GM23338 (cell line): ENCODE measurements around the gene OPRM1. TPM values are rescaled to one million over a fixed set of nuclear protein-coding genes. Genes with fewer than 3 reads are reported as not detected.

Experiments
- ATAC-seq: fragments of 200-7000 bp; cut with Tn5 transposase; 3 replicates; pipeline ENCODE4 v1.9.1; 2020
- DNase-seq: peaks from one replicate; pipeline ENCODE4 v3.0.0-alpha.2; 2015; ENCODE audit warnings: low spot score
- H2AFZ ChIP-seq: fragments of 200-600 bp; sonication (generic); 2 replicates; pipeline ENCODE4 v1.8.0; 2016; ENCODE audit warnings: antibody characterized with exemption, mild to moderate bottlenecking, moderate library complexity
- H3F3A ChIP-seq: fragments of 200-600 bp; sonication (generic); replicated peaks from 2 replicates; pipeline ENCODE4 v1.8.0; 2017; ENCODE audit warnings: antibody characterized with exemption, mixed run types, low read depth
- H3K27ac ChIP-seq: fragments of 200-600 bp; sonication (generic); 2 replicates; pipeline ENCODE4 v1.6.1; 2016; ENCODE audit warnings: low read depth
- H3K27me3 ChIP-seq: fragments of 200-600 bp; sonication (generic); 2 replicates; pipeline ENCODE4 v1.8.0; 2016; ENCODE audit warnings: mild to moderate bottlenecking, mixed run types, moderate library complexity; ENCODE audit not compliant: insufficient read depth
- H3K36me3 ChIP-seq: fragments of 200-600 bp; sonication (generic); 2 replicates; pipeline ENCODE4 v1.8.0; 2016; ENCODE audit warnings: mild to moderate bottlenecking; ENCODE audit not compliant: insufficient read depth
- H3K4me1 ChIP-seq: fragments of 200-600 bp; sonication (generic); 2 replicates; pipeline ENCODE4 v1.8.0; 2016; ENCODE audit warnings: mild to moderate bottlenecking, moderate library complexity; ENCODE audit not compliant: insufficient read depth
- H3K4me2 ChIP-seq: fragments of 200-600 bp; sonication (generic); 2 replicates; pipeline ENCODE4 v1.7.1; 2017; ENCODE audit warnings: mixed run types
- H3K4me3 ChIP-seq: fragments of 200-600 bp; sonication (generic); 2 replicates; pipeline ENCODE4 v1.6.1; 2016; ENCODE audit warnings: mixed run types
- H3K79me2 ChIP-seq: fragments of 200-600 bp; sonication (generic); replicated peaks from 2 replicates; pipeline ENCODE4 v1.8.0; 2017; ENCODE audit warnings: mild to moderate bottlenecking; ENCODE audit not compliant: insufficient read depth
- H3K9me2 ChIP-seq: fragments of 200-600 bp; sonication (generic); 2 replicates; pipeline ENCODE4 v1.8.0; 2017; ENCODE audit not compliant: insufficient read depth
- H4K20me1 ChIP-seq: fragments of 200-600 bp; sonication (generic); replicated peaks from 2 replicates; pipeline ENCODE4 v1.8.0; 2017; ENCODE audit warnings: mild to moderate bottlenecking; ENCODE audit not compliant: insufficient read depth
- H3K27ac Mint-ChIP-seq: 2 replicates; pipeline ENCODE4 v1.8.0; 2020; ENCODE audit warnings: inconsistent platforms, mild to moderate bottlenecking, moderate library complexity, mixed read lengths
- H3K27me3 Mint-ChIP-seq: 3 replicates; pipeline ENCODE4 v1.8.0; 2022; ENCODE audit warnings: low read depth, mild to moderate bottlenecking, moderate library complexity, mixed read lengths, inconsistent platforms; ENCODE audit not compliant: insufficient read depth, poor library complexity
- H3K36me3 Mint-ChIP-seq: 3 replicates; pipeline ENCODE4 v1.8.0; 2021; ENCODE audit warnings: low read depth, mild to moderate bottlenecking, inconsistent platforms, moderate library complexity, mixed read lengths
- H3K4me1 Mint-ChIP-seq: 3 replicates; pipeline ENCODE4 v1.8.0; 2020; ENCODE audit warnings: mild to moderate bottlenecking, inconsistent platforms, mixed read lengths
- H3K4me3 Mint-ChIP-seq: 3 replicates; pipeline ENCODE4 v1.8.0; 2021; ENCODE audit warnings: moderate library complexity, mild to moderate bottlenecking, inconsistent platforms, mixed read lengths
- H3K9me3 Mint-ChIP-seq: 3 replicates; pipeline ENCODE4 v1.8.0; 2020; ENCODE audit warnings: moderate library complexity, mild to moderate bottlenecking, inconsistent platforms, mixed read lengths
- CREB1 ChIP-seq: fragments of 250-450 bp; sonication (Bioruptor Pico); IDR thresholded peaks from 2 replicates; pipeline ENCODE4 v1.5.0; 2020; ENCODE audit warnings: low read depth, mild to moderate bottlenecking, moderate library complexity
- EZH2 ChIP-seq: fragments of 200-600 bp; sonication (generic); IDR thresholded peaks from one replicate; pipeline ENCODE4 v1.8.0; 2017; ENCODE audit warnings: antibody characterized with exemption, mild to moderate bottlenecking, low read depth; ENCODE audit not compliant: unreplicated experiment
- EZH2phosphoT487 ChIP-seq: fragments of 200-600 bp; sonication (generic); IDR thresholded peaks from one replicate; pipeline ENCODE4 v1.8.1; 2018; ENCODE audit warnings: antibody characterized with exemption; ENCODE audit not compliant: unreplicated experiment
- JUNB ChIP-seq: IDR thresholded peaks from one replicate; pipeline ENCODE4 v1.6.1; 2016; ENCODE audit warnings: antibody characterized with exemption; ENCODE audit not compliant: unreplicated experiment
- NANOG ChIP-seq: IDR thresholded peaks from 2 replicates; pipeline ENCODE4 v1.6.1; 2016; ENCODE audit warnings: antibody characterized with exemption, borderline replicate concordance
- POLR2AphosphoS5 ChIP-seq: IDR thresholded peaks from 2 replicates; pipeline ENCODE4 v1.6.1; 2016; ENCODE audit warnings: antibody characterized with exemption, low read depth
- STAT1 ChIP-seq: IDR thresholded peaks from one replicate; pipeline ENCODE4 v1.6.1; 2016; ENCODE audit warnings: antibody characterized with exemption; ENCODE audit not compliant: unreplicated experiment
- ZNF114 ChIP-seq: fragments of 250-450 bp; sonication (Bioruptor Pico); IDR thresholded peaks from 2 replicates; pipeline ENCODE4 v1.5.0; 2020; ENCODE audit warnings: mild to moderate bottlenecking, moderate library complexity
- ZNF331 ChIP-seq: fragments of 250-450 bp; sonication (Bioruptor Pico); IDR thresholded peaks from 2 replicates; pipeline ENCODE4 v1.5.0; 2020; ENCODE audit warnings: low read depth, mild to moderate bottlenecking, moderate library complexity
- polyA plus RNA-seq: library from polyadenylated mRNA; unstranded; fragments of >200 nt; fragmentation: Nextera tagmentation; extraction: Ambion mirVana; gene quantifications from 2 replicates; pipeline ENCODE4 v1.2.1, GENCODE V29; 2016
- total RNA-seq: library from RNA; depleted of rRNA; stranded (reverse); fragments of >200 nt; shearing (Covaris generic); gene quantifications from 2 replicates; pipeline ENCODE4 v1.2.3, GENCODE V29; 2014
- TF ChIP-seq, protein P1 (sequence below): IDR thresholded peaks from one replicate; pipeline ENCODE4 v1.6.1; 2018; ENCODE audit warnings: antibody characterized with exemption; ENCODE audit not compliant: unreplicated experiment
- TF ChIP-seq, protein P2 (sequence below): IDR thresholded peaks from 2 replicates; pipeline ENCODE4 v1.6.1; 2016; ENCODE audit warnings: antibody characterized with exemption
- TF ChIP-seq, protein P3 (sequence below): fragments of 250-450 bp; sonication (Bioruptor Pico); IDR thresholded peaks from 2 replicates; pipeline ENCODE4 v1.5.0; 2020; ENCODE audit warnings: mild to moderate bottlenecking, moderate library complexity
- TF ChIP-seq, protein P4 (sequence below), 2 experiments: fragments of 200-600 bp in 1 of 2; sonication (generic) in 1 of 2; conservative IDR thresholded peaks; 2 replicates each; pipeline versions ENCODE4 v1.5.1 to v1.6.1; 2016 to 2017; ENCODE audit warnings: antibody characterized with exemption in 2 of 2, low read depth in 2 of 2, mild to moderate bottlenecking in 2 of 2, moderate library complexity in 1 of 2

The OPRM1 gene
- total and polyA plus RNA-seq, 2 experiments from 2014 or later = 0.52 TPM; not detected in 1

DNA sequence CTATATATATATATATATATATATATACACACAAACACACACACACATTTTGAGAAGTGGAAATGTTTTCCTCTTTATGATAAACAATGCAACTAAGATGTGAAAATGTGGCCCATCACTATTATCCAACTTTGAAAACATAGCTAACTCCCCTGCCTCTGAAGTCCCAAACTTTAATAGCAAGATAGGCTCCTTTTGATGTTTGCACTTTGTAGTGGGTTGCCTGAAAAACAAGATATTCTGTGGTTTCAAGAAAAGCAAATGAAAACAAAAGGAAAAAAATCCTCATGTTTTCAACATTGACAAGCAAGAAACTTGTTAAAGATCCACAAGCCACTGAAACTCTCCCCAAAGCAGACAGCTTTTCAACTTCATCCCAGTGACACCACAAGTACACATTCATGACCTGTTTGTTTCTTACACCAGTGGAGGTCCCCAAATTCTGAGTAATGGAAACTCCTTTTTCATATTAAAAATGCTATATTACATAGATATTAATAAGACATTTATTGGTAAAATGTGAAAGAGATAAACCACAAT, 227.6 kb downstream of the OPRM1 start:
- H3K36me3 ChIP-seq = no peaks in the 10 kb centered on the region
- peaks cover 18% of the 10 kb centered on the region for H3K9me3 Mint-ChIP-seq
- H3K27ac Mint-ChIP-seq = no peak overlapping the region
- no peak overlapping the region for H3K4me3 ChIP-seq
- ATAC-seq (no peak), DNase-seq (no peak)
- H3K4me1 ChIP-seq = no peaks in the 10 kb centered on the region
- H3K4me2 ChIP-seq = no peak overlapping the region
- no peak overlapping the region for H3K27ac ChIP-seq
- H3K27me3 ChIP-seq = no peaks in the 10 kb centered on the region
- TF ChIP-seq ZNF114 (CRISPR knock-in tag) (no peak), EZH2phosphoT487 (no peak), NANOG (no peak), CREB1 (no peak), POLR2AphosphoS5 (no peak), STAT1 (no peak), JUNB (no peak), EZH2 (no peak), ZNF331 (no peak)
- TF ChIP-seq, protein P1, sequence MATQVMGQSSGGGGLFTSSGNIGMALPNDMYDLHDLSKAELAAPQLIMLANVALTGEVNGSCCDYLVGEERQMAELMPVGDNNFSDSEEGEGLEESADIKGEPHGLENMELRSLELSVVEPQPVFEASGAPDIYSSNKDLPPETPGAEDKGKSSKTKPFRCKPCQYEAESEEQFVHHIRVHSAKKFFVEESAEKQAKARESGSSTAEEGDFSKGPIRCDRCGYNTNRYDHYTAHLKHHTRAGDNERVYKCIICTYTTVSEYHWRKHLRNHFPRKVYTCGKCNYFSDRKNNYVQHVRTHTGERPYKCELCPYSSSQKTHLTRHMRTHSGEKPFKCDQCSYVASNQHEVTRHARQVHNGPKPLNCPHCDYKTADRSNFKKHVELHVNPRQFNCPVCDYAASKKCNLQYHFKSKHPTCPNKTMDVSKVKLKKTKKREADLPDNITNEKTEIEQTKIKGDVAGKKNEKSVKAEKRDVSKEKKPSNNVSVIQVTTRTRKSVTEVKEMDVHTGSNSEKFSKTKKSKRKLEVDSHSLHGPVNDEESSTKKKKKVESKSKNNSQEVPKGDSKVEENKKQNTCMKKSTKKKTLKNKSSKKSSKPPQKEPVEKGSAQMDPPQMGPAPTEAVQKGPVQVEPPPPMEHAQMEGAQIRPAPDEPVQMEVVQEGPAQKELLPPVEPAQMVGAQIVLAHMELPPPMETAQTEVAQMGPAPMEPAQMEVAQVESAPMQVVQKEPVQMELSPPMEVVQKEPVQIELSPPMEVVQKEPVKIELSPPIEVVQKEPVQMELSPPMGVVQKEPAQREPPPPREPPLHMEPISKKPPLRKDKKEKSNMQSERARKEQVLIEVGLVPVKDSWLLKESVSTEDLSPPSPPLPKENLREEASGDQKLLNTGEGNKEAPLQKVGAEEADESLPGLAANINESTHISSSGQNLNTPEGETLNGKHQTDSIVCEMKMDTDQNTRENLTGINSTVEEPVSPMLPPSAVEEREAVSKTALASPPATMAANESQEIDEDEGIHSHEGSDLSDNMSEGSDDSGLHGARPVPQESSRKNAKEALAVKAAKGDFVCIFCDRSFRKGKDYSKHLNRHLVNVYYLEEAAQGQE = no peak
- TF ChIP-seq, protein P2, sequence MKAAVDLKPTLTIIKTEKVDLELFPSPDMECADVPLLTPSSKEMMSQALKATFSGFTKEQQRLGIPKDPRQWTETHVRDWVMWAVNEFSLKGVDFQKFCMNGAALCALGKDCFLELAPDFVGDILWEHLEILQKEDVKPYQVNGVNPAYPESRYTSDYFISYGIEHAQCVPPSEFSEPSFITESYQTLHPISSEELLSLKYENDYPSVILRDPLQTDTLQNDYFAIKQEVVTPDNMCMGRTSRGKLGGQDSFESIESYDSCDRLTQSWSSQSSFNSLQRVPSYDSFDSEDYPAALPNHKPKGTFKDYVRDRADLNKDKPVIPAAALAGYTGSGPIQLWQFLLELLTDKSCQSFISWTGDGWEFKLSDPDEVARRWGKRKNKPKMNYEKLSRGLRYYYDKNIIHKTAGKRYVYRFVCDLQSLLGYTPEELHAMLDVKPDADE = no peak
- TF ChIP-seq, protein P3, sequence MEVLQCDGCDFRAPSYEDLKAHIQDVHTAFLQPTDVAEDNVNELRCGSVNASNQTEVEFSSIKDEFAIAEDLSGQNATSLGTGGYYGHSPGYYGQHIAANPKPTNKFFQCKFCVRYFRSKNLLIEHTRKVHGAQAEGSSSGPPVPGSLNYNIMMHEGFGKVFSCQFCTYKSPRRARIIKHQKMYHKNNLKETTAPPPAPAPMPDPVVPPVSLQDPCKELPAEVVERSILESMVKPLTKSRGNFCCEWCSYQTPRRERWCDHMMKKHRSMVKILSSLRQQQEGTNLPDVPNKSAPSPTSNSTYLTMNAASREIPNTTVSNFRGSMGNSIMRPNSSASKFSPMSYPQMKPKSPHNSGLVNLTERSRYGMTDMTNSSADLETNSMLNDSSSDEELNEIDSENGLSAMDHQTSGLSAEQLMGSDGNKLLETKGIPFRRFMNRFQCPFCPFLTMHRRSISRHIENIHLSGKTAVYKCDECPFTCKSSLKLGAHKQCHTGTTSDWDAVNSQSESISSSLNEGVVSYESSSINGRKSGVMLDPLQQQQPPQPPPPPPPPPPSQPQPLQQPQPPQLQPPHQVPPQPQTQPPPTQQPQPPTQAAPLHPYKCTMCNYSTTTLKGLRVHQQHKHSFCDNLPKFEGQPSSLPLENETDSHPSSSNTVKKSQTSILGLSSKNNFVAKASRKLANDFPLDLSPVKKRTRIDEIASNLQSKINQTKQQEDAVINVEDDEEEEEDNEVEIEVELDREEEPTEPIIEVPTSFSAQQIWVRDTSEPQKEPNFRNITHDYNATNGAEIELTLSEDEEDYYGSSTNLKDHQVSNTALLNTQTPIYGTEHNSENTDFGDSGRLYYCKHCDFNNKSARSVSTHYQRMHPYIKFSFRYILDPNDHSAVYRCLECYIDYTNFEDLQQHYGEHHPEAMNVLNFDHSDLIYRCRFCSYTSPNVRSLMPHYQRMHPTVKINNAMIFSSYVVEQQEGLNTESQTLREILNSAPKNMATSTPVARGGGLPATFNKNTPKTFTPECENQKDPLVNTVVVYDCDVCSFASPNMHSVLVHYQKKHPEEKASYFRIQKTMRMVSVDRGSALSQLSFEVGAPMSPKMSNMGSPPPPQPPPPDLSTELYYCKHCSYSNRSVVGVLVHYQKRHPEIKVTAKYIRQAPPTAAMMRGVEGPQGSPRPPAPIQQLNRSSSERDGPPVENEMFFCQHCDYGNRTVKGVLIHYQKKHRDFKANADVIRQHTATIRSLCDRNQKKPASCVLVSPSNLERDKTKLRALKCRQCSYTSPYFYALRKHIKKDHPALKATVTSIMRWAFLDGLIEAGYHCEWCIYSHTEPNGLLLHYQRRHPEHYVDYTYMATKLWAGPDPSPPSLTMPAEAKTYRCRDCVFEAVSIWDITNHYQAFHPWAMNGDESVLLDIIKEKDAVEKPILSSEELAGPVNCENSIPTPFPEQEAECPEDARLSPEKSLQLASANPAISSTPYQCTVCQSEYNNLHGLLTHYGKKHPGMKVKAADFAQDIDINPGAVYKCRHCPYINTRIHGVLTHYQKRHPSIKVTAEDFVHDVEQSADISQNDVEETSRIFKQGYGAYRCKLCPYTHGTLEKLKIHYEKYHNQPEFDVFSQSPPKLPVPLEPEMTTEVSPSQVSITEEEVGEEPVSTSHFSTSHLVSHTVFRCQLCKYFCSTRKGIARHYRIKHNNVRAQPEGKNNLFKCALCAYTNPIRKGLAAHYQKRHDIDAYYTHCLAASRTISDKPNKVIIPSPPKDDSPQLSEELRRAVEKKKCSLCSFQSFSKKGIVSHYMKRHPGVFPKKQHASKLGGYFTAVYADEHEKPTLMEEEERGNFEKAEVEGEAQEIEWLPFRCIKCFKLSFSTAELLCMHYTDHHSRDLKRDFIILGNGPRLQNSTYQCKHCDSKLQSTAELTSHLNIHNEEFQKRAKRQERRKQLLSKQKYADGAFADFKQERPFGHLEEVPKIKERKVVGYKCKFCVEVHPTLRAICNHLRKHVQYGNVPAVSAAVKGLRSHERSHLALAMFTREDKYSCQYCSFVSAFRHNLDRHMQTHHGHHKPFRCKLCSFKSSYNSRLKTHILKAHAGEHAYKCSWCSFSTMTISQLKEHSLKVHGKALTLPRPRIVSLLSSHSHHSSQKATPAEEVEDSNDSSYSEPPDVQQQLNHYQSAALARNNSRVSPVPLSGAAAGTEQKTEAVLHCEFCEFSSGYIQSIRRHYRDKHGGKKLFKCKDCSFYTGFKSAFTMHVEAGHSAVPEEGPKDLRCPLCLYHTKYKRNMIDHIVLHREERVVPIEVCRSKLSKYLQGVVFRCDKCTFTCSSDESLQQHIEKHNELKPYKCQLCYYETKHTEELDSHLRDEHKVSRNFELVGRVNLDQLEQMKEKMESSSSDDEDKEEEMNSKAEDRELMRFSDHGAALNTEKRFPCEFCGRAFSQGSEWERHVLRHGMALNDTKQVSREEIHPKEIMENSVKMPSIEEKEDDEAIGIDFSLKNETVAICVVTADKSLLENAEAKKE (CRISPR knock-in tag) = no peak
- TF ChIP-seq, protein P4, sequence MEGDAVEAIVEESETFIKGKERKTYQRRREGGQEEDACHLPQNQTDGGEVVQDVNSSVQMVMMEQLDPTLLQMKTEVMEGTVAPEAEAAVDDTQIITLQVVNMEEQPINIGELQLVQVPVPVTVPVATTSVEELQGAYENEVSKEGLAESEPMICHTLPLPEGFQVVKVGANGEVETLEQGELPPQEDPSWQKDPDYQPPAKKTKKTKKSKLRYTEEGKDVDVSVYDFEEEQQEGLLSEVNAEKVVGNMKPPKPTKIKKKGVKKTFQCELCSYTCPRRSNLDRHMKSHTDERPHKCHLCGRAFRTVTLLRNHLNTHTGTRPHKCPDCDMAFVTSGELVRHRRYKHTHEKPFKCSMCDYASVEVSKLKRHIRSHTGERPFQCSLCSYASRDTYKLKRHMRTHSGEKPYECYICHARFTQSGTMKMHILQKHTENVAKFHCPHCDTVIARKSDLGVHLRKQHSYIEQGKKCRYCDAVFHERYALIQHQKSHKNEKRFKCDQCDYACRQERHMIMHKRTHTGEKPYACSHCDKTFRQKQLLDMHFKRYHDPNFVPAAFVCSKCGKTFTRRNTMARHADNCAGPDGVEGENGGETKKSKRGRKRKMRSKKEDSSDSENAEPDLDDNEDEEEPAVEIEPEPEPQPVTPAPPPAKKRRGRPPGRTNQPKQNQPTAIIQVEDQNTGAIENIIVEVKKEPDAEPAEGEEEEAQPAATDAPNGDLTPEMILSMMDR (conservative IDR thresholded peaks at IDR 0.05; ENCODE audit: low read depth in 2 of 2) = no peak
- peaks cover 9% of the 10 kb centered on the region for H3K36me3 Mint-ChIP-seq
- no peaks in the 10 kb centered on the region for H3K27me3 Mint-ChIP-seq
- H2AFZ ChIP-seq = no peak overlapping the region
- H3F3A ChIP-seq = no peaks in the 10 kb centered on the region
- H3K79me2 ChIP-seq = no peaks in the 10 kb centered on the region
- H3K4me1 Mint-ChIP-seq = no peaks in the 10 kb centered on the region
- H3K4me3 Mint-ChIP-seq = no peak overlapping the region
- no peaks in the 10 kb centered on the region for H3K9me2 ChIP-seq
- no peaks in the 10 kb centered on the region for H4K20me1 ChIP-seq
